GM20000 (cell line): Measurements from ENCODE around the gene RAPGEF4.

Experiments used
- DNase-seq: peaks from one replicate; pipeline ENCODE4 v3.0.0; 2012; ENCODE audit warnings: low spot score
- CTCF ChIP-seq: IDR thresholded peaks from 2 replicates; pipeline ENCODE4 v1.5.1; 2012; ENCODE audit warnings: mild to moderate bottlenecking, control low read depth; ENCODE audit errors: extremely low read depth, missing control alignments

RAPGEF4 gene

GRCh38 chr2:172702451-172702850 is 33.2 kb upstream of the RAPGEF4 start:
- DNase-seq: no peak
- TF ChIP-seq CTCF: no peak

- DNase-seq: peak; percentile 53
- peak; percentile 32 for TF ChIP-seq CTCF
Measured at GRCh38 chr2:172704072-172704936, 31.3 kb upstream of the RAPGEF4 start.

GRCh38 chr2:172705352-172705751 is 30.3 kb upstream of the RAPGEF4 start:
- DNase-seq: no peak
- no peak for TF ChIP-seq CTCF

- TF ChIP-seq CTCF: no peak
- DNase-seq: no peak
Measured at GRCh38 chr2:172708247-172708646, 27.4 kb upstream of the RAPGEF4 start.

GRCh38 chr2:172709566-172710291 is 25.9 kb upstream of the RAPGEF4 start:
- no peak for TF ChIP-seq CTCF
- no peak for DNase-seq

- TF ChIP-seq CTCF: peak; percentile 60
- DNase-seq: peak; percentile 47
Measured at GRCh38 chr2:172710584-172711047, 25.0 kb upstream of the RAPGEF4 start.

- TF ChIP-seq CTCF: no peak
- no peak for DNase-seq
Measured at GRCh38 chr2:172711110-172711509, 24.5 kb upstream of the RAPGEF4 start.
